Iris pigment epithelial cell (primary cell): ENCODE results near the gene BDKRB1.

ENCODE experiments used
- DNase-seq: peaks from one replicate; pipeline ENCODE4 v3.0.0-alpha.2; 2011; ENCODE audit warnings: low read depth

Gene BDKRB1

DNA sequence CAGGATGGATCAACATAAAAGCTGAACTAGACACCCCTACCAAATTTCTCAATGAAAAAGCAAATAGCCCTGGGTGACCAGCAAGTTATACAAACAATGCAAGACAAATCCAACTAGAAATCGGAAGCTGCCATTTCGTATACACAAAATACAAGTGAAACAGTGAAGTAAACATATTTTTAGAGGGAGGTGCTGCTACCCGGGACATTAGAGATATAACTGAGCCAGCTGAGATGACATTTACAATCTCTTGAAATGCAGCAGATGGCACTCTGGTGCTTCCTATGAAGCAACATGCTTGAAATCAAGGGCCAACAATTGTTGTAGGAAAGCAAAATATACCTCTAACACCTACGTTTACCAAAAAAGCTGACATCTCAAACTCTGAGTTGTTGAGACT lies 25.5 kb downstream of the BDKRB1 start:
- DNase-seq = no peak

DNA sequence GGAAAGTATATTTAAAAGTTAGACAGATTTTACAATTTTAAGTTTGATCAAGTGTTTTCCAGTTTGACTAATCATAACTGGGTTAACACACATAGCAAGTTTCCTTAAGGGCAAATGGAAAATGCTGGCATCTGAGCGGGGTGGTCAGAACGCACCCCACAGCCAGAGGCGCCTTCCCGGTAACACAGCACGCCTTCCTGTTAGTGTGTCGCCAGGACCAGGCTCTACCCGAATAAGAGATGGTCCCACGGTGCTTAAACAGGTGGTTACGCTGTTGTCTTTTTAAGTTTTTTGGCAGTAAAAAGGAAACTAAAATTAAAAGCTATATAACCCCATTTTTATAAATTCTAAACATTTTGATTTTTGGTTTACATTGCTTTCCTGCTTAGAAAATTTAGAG lies 28.0 kb downstream of the BDKRB1 start:
- DNase-seq = no peak

DNA sequence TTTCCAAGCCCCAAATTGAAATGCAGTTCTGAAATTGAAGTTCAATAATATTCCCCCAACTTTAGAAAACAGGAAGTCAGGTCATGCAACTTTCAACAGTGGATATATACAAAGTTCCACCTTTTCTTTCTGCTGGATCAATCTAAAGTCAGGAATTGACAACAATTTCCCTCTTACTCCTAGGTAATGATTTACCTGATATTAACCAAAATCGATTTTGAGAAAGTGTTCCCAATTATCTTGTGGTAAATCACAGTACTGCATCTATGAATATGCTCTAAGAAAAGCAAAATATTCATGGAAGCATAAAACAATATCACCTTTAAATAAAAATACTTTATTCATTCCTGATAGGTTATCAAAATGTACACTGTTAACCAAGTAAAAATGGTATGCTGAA lies 28.4 kb downstream of the BDKRB1 start:
- no peak for DNase-seq

DNA sequence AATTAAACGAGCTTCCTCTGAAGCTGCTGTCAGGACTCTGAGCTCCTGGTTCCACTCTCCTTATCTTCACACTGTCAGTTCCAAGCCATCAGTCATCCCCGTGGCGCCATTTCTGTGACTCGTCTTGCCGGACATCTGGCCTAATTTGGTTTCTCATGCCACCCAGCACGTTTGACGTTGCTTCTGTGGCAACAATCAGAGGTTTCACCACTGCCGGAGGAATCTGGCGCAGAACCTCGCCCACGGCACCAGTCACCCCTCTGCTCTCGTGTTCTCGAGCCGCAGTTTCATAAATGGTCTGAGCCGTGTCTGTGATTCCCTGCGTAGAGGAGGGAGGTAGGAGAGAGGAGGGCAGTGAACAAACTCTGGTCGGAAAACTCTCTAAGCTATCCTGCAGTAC lies 29.7 kb downstream of the BDKRB1 start:
- DNase-seq = no peak

DNA sequence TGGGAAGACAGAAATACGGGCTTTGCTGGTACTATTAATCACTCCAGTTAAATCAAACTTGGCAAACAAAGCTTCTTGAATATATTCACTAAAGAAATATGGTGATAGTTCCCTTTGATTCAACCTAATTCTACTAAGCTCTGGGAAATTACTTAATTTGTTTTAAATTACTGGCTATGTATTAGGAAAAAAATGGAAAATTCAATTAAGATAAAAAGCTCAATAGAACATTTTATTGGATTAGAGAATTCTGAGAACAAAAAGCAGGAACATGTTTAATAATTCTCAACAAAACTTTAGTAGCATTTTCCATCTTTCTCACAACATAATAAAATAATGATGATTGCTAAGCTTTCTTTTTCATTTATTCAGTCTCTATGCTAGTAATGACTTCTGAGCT lies 30.2 kb downstream of the BDKRB1 start:
- no peak for DNase-seq

DNA sequence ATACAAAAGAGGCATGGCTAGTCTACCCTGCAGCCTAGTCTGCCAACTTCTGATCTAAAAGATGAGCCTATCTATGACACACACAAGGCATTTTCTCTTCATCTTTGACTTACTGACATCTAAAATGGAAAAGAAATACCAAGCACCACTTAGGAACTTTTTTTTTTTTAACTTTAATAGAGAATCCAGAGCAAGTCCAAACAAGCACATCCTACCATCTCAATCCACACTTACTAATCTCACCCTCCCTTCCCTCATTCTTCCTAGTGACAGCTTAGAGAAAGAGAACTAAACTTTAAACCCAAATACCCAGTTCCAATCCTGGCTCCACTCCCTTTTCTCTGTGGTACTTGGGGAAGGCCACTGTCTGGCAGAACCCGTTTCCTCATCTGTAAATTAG lies 31.8 kb downstream of the BDKRB1 start:
- no peak for DNase-seq

DNA sequence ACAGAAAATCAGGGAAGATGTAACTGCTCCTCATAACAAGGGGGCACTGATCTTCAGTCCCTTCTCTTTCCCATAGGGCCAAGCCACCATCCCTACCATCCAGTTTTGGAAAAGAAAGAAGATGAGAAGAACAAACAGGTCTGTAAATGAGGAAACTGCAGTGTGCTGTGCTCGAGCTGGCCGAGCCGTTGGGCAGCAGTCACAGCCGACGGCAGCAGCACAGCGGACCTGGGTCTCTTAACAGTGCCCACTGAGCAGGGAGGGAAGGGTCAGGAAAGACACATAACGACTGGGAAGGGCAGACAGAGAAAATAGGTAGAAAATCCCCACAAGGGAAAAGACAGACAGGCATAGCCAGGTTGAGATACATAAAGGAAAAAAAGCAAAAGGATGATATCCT lies 38.2 kb downstream of the BDKRB1 start:
- no peak for DNase-seq

DNA sequence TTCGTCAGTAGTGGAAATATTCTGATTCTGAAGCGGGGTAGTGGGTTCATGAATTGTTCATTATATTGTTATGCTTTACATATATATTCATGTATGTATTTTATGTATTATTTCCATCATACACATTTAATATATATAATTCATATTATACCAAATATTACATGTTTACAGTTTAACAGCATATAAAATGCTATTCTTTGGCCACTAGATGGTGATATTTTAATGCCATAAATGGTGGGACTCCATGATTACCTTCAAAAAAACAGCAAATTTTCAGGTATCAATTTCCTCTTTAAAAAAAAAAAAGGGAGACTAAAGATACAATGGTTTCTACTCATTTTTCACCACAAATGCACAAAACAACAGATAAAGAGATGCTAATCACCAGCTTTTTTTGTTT lies 41.0 kb downstream of the BDKRB1 start:
- DNase-seq = peak; percentile 25

DNA sequence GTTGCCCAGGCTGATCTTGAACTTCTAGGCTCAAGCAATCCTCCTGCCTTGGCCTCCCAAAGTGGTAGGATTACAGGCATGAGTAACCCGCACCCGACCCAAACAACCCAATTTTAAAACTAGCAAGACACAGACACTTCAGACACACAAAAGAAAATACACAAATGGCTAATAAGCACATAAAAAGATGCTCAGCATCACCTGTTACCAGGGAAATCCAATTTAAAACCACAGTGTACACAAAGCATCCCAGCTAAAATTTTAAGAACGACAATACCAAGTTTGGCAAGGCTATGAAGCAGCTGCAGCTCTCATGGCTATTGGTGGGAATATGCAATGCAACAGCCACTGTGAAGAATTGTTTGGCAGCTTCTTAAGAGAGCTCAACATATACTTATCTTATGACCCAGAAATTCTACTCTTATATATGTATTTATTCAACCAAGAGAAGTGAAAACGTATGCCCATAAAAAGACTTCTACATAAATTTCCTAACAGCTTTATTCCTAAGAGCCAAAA lies 42.0 kb downstream of the BDKRB1 start:
- DNase-seq = no peak

DNA sequence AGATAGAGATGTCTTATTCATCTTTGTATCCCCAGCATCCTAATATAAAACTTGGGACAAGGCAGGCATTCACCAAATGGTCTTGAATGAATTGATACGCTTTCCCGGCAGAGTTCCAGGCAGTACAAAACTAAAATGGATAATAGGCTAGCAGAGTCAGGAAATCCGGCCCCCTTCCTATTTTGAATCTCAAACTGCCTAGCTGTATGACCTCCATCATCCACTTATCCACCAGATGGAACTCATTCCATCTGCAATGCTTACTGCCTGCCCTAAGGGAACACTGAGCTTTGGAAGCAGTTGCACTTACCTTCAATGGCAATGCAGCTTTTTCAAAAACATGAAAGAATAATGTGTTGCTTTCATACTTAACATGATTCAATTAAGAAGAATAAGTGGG lies 43.4 kb downstream of the BDKRB1 start:
- no peak for DNase-seq

DNA sequence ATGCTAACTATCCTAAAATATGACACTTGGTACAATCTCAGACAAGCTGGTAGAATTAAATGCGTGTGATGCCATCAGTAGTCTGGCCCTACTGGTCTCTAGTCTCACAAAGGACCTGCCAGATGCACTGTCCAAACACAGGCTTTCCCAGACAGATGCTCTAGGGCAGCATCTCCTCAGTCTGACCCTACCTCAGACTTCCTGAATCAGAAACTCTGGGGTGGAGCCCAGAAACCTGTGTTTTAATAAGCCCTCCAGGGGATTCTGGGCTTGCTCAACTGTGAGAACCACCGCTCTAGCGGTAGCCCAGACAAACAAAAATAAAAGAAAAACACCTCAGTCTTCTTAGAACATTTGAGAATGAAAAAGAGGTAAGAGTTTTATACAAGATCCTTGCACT lies 48.0 kb downstream of the BDKRB1 start:
- no peak for DNase-seq

DNA sequence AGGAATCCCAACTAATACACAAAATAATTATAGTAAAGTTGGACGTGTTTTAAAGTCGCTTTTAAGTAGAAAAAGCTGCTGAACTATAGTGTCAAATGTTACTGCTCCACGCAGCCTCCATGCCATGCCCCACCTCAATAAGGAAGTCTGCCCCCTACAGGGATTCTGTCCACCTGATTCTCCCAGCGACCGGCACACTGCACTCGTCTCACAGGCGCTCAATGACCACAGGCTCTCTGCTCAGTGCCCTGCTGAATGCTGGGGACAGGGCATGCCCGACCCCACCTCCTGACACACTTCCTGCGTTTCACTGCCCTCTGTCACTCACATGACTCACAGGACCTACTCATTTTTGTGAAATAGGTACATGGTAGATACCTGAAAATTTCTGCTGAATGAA lies 48.9 kb downstream of the BDKRB1 start:
- no peak for DNase-seq

DNA sequence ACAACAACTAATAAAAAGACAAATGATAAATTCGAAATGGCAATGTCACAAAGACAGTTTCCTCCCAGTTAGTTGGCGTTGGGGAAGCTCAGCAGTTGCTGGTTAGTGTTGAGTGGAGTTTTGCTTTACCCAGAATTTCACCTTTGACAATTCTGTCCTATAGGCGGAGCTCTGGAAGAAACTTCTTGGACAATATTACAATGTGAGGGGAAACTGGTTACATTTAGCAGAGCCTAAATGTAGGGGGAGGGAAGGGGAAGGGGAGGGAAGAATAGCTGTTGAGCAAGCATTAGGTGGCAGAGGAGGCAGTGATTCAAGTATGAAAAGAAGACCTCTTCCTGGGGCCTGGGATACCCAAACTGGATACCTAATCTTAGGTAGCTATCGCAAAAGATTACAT lies 51.4 kb downstream of the BDKRB1 start:
- no peak for DNase-seq

DNA sequence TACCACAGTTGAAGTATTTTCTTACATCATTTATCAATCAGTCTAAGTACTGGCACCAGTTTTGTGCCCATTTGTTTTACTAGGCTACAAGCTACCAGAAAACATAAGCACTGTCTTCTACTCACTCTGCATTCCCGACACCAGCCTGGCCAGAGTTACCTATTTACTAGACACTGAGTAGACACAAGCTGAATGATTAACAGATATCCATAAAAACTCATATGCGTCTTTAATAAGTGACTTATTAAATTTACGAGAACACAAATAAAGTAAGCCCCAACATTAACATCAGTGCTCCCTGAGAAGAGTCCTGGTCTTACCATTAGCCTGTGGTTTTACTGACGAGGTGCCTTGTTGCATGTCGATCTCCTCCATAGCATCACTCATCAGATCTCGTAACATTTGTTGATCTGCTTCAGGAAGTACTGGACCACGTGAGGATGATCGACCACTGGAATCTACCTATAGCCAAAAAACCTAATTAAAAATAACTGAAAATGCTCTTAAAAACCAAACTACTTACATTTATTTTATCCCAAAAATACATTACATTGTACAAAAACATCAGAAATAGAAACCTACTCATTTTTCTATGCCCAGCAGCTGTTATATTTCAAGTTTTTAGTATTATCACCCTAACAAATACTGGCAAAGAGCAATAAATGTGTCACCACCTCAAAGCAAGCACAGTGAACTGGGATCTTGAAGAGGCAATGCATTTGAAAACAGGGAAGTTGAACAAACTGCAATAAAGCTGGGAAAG lies 53.3 kb downstream of the BDKRB1 start:
- DNase-seq = no peak

DNA sequence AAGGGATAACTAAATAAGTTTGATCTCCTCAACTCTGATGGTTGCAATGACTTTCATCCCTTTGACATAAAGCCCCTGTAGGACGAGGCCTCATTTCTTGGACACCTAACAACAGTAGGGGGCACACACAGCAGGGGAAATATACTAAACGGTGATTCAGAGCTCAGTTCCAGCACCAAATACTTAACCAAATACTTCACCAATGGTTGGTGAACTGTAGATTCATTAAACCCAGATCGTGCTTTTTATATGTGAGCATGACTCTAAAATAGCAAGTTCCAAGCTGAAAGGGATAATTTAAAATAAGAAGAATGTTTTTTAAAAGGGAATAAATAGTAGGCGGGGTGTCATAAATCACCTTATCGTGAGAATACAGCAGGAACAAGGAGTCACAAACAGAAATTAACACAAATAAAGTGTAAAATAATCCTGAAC lies 53.9 kb downstream of the BDKRB1 start:
- DNase-seq = no peak

DNA sequence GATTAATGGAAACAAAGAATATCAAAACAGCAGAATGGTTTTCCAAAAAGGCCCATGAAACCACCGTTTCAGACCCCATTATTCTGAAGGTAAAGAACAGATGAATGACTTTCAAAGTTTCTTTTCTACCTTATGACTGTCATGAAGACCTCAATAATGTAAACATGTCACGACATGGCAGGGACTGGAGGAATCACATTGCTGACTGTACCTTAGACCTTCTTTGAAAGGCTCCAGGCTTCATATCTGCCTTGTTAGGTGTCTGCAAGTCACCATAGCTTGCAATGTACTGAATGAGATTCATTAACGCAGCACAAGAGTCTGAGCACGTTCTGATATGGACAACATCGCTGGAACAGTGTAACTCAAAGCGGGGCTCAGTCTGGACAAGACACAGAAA lies 54.9 kb downstream of the BDKRB1 start:
- no peak for DNase-seq
